PFSK-1 (cell line): ENCODE results near the gene AKIRIN1.

Source experiments
- POLR2AphosphoS5 ChIP-seq: IDR thresholded peaks from 2 replicates; pipeline ENCODE4 v1.6.1; 2012; ENCODE audit warnings: low read depth, mild to moderate bottlenecking, control low read depth, low read length, moderate library complexity
- SIN3A ChIP-seq: IDR thresholded peaks from 2 replicates; pipeline ENCODE4 v1.6.1; 2012; ENCODE audit warnings: mild to moderate bottlenecking, low read length, moderate library complexity, borderline replicate concordance; ENCODE audit not compliant: insufficient read depth

DNA sequence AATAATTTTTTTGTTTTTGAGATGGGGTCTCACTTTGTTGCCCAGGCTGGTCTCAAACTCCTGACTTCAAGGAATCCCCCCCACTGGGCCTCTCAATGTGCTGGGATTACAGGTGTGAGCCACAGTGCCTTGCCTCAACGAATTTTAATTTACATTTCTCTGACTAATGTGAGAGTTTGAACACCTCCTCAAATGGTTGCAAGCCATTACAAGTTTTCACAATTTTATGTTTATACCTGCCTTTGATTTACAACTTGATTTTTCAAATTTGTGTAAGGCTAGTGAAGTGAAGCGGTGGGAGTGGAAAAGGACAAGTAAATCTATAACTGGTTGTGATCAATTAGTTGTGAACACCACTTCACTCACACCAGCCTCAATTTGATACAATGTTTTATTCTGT lies 40.5 kb upstream of the AKIRIN1 start:
- no peak for TF ChIP-seq SIN3A
- TF ChIP-seq POLR2AphosphoS5: no peak
